Panc1 (cell line): ENCODE results near the gene ZNF521. TPM values are rescaled to one million over a fixed set of nuclear protein-coding genes. Genes with fewer than 3 reads are reported as not detected.

Source experiments
- ATAC-seq: fragments of 200-7000 bp; cut with Tn5 transposase; 2 replicates; pipeline ENCODE4 v1.9.1; 2020; ENCODE audit warnings: mild to moderate bottlenecking, moderate library complexity
- BruUV-seq: library from RNA; stranded (reverse); fragments of 400-500 nt; replicated peaks from 2 replicates; lab custom pipeline; 2021; lab: Mats Ljungman, UMichigan
- CTCF ChIA-PET: fragments of 300-600 bp; sonication (Branson Sonifier 250); formaldehyde crosslinking; loops from one replicate; lab custom pipeline; 2022; ENCODE audit warnings: antibody characterized with exemption; lab: Charles Lee
- POLR2A ChIA-PET: fragments of 300-600 bp; sonication (Branson Sonifier 250); formaldehyde crosslinking; loops from one replicate; lab custom pipeline; 2022; ENCODE audit warnings: antibody characterized with exemption; lab: Charles Lee
- DNase-seq: peaks from one replicate; pipeline ENCODE4 v3.0.0-alpha.2; 2010; ENCODE audit warnings: low read depth, low spot score
- H3K27ac ChIP-seq: 2 replicates; pipeline ENCODE4 v1.5.1; 2011; ENCODE audit warnings: mild to moderate bottlenecking, low read length, inconsistent platforms
- H3K27me3 ChIP-seq: fragments of 200-500 bp; sonication (Bioruptor generic); 2 replicates; pipeline ENCODE4 v1.6.0; 2014; ENCODE audit warnings: low read length, inconsistent platforms; ENCODE audit not compliant: control insufficient read depth, insufficient read depth
- H3K36me3 ChIP-seq: fragments of 200-500 bp; sonication (Bioruptor generic); 2 replicates; pipeline ENCODE4 v1.5.1; 2014; ENCODE audit warnings: inconsistent platforms, mild to moderate bottlenecking, low read length, moderate library complexity; ENCODE audit not compliant: control insufficient read depth, insufficient read depth
- H3K4me1 ChIP-seq: 2 replicates; pipeline ENCODE4 v1.5.1; 2011; ENCODE audit warnings: inconsistent platforms, mild to moderate bottlenecking, low read length, moderate library complexity; ENCODE audit not compliant: control insufficient read depth, insufficient read depth
- H3K4me3 ChIP-seq, 2 experiments: 2 replicates each; pipeline ENCODE4 v1.5.1; 2011 to 2012; ENCODE audit warnings: low read depth in 2 of 2, low read length in 2 of 2, mild to moderate bottlenecking in 2 of 2, inconsistent platforms in 1 of 2, moderate library complexity in 1 of 2
- H3K9me3 ChIP-seq: fragments of 200-500 bp; sonication (Bioruptor generic); 2 replicates; pipeline ENCODE4 v1.5.1; 2014; ENCODE audit warnings: low read depth, mild to moderate bottlenecking, inconsistent platforms, low read length, moderate library complexity; ENCODE audit not compliant: control insufficient read depth, insufficient read depth
- CTCF ChIP-seq: fragments of 450-650 bp; IDR thresholded peaks from 2 replicates; pipeline ENCODE4 v1.5.1; 2017; ENCODE audit warnings: mild to moderate bottlenecking
- POLR2AphosphoS5 ChIP-seq: IDR thresholded peaks from 2 replicates; pipeline ENCODE4 v1.6.1; 2012; ENCODE audit warnings: mild to moderate bottlenecking, low read depth, low read length, moderate library complexity
- REST ChIP-seq, 2 experiments: IDR thresholded peaks; 2 replicates each; pipeline ENCODE4 v1.6.1; 2011 to 2012; ENCODE audit warnings: low read depth in 2 of 2, control low read depth in 1 of 2, low read length in 1 of 2, mild to moderate bottlenecking in 1 of 2, moderate library complexity in 1 of 2; ENCODE audit not compliant: insufficient read depth in 1 of 2
- SIN3A ChIP-seq: IDR thresholded peaks from 2 replicates; pipeline ENCODE4 v1.6.1; 2012; ENCODE audit warnings: low read depth, mild to moderate bottlenecking, low read length, moderate library complexity, borderline replicate concordance; ENCODE audit not compliant: insufficient read depth
- TCF7L2 ChIP-seq: IDR thresholded peaks from 2 replicates; pipeline ENCODE4 v1.6.1; 2011; ENCODE audit warnings: mild to moderate bottlenecking, low read depth, low read length, inconsistent platforms
- in situ Hi-C: cut with HindIII; loops from 2 replicates; pipeline ENCODE4 v1.10.0; 2016; ENCODE audit warnings: low sequenced_read_pairs, low pct_unique_long_range_greater_than_20kb
- intact Hi-C: fragments of 100-400 bp; cut with micrococcal nuclease; formaldehyde crosslinking; loops from one replicate; pipeline ENCODE4 v1.10.0; 2022; ENCODE audit not compliant: unreplicated experiment
- total RNA-seq: library from RNA; stranded (reverse); gene quantifications from one replicate; pipeline ENCODE4 v1.2.1, GENCODE V29; 2021; ENCODE audit not compliant: unreplicated experiment

The ZNF521 gene
- total RNA-seq, 1 experiment from 2014 or later = 0.15 TPM

GRCh38 chr18:25281556-25281955 is 70.4 kb downstream of the ZNF521 start:
- CTCF ChIA-PET = no interaction called here
- ATAC-seq (no peak), DNase-seq (no peak)
- in situ Hi-C loops (no loop called here), intact Hi-C loops (no loop called here)
- TF ChIP-seq POLR2AphosphoS5 = no peak
- TF ChIP-seq CTCF = no peak
- TF ChIP-seq SIN3A = no peak
- TF ChIP-seq TCF7L2 = no peak
- TF ChIP-seq REST (IDR thresholded peaks at IDR 0.05; ENCODE audit: insufficient read depth in 1 of 2, low read depth in 2 of 2, low read length in 1 of 2) = no peak
- Histone ChIP-seq H3K4me3 (no peak overlapping the region), H3K9me3 (no peaks in the 10 kb centered on the region), H3K27ac (no peak overlapping the region), H3K27me3 (no peaks in the 10 kb centered on the region), H3K4me1 (no peaks in the 10 kb centered on the region), H3K36me3 (no peaks in the 10 kb centered on the region)
- POLR2A ChIA-PET = no interaction called here
- no TSS peak for BruUV-seq

- H3K4me3 ChIP-seq = no peak overlapping the region
- no peaks in the 10 kb centered on the region for H3K36me3 ChIP-seq
- CTCF ChIA-PET = no interaction called here
- H3K4me1 ChIP-seq = no peaks in the 10 kb centered on the region
- no peak for DNase-seq
- BruUV-seq = no TSS peak
- ATAC-seq = no peak
- H3K9me3 ChIP-seq = no peaks in the 10 kb centered on the region
- in situ Hi-C loops (no loop called here), intact Hi-C loops (no loop called here)
- TF ChIP-seq TCF7L2 (no peak), POLR2AphosphoS5 (no peak), REST (IDR thresholded peaks at IDR 0.05; ENCODE audit: insufficient read depth in 1 of 2, low read depth in 2 of 2, low read length in 1 of 2) (no peak), CTCF (no peak), SIN3A (no peak)
- POLR2A ChIA-PET = no interaction called here
- H3K27ac ChIP-seq = no peak overlapping the region
- no peaks in the 10 kb centered on the region for H3K27me3 ChIP-seq
Measured at GRCh38 chr18:25279961-25280360, 72.0 kb downstream of the ZNF521 start.
